Panc1 (cell line): ENCODE measurements around the gene DENND6B.

Experiments used
- POLR2AphosphoS5 ChIP-seq: IDR thresholded peaks from 2 replicates; pipeline ENCODE4 v1.6.1; 2012; ENCODE audit warnings: mild to moderate bottlenecking, low read depth, low read length, moderate library complexity
- SIN3A ChIP-seq: IDR thresholded peaks from 2 replicates; pipeline ENCODE4 v1.6.1; 2012; ENCODE audit warnings: low read depth, mild to moderate bottlenecking, low read length, moderate library complexity, borderline replicate concordance; ENCODE audit not compliant: insufficient read depth
- TCF7L2 ChIP-seq: IDR thresholded peaks from 2 replicates; pipeline ENCODE4 v1.6.1; 2011; ENCODE audit warnings: mild to moderate bottlenecking, low read depth, low read length, inconsistent platforms
- TF ChIP-seq, protein P1 (sequence below): fragments of 450-650 bp; IDR thresholded peaks from 2 replicates; pipeline ENCODE4 v1.5.1; 2017; ENCODE audit warnings: mild to moderate bottlenecking
- TF ChIP-seq, protein P2 (sequence below), 2 experiments: IDR thresholded peaks; 2 replicates each; pipeline ENCODE4 v1.6.1; 2011 to 2012; ENCODE audit warnings: low read depth in 2 of 2, control low read depth in 1 of 2, low read length in 1 of 2, mild to moderate bottlenecking in 1 of 2, moderate library complexity in 1 of 2; ENCODE audit not compliant: insufficient read depth in 1 of 2

DNA sequence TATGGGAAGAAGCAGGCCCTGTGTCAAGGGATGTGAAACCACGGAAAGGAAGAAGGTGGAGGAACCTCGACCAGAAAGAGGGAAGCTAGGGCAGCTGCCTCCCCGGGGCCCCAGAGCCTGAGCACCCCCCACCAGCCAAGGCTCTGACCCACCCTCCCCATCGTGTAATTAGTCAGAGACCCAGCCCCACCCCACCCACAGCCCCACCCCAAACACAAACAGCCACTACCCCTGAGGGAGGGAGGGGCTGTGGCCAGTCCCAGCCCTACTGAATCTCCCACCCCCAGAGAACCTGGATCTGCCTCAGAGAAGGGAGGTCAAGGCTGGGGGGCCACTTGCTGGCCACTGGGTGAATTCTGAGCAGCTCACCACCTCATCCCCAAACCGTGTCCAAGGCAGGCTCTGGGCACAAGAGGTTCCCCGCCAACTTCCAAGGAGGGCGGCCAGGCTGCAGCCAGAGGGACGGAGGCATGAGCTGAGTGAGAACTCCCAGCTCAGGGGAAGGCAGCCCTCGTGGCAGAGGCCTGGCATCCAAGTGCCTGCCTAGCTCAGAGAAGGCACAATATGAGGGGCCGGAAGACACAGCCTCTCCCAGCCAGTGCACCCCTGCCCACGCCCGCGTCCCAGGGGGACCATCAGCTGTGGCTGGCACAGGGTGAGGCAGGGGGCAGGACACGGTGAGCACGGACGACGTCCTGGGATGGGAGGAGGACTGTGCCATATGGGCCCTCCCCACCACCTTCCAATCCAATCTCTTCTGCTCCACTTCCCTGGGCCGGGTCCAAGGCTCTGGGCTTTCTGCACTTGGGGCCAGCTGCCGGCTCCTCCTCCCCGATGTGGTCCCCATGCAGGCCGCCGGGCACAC lies 22.1 kb downstream of the DENND6B start:
- TF ChIP-seq, protein P1, sequence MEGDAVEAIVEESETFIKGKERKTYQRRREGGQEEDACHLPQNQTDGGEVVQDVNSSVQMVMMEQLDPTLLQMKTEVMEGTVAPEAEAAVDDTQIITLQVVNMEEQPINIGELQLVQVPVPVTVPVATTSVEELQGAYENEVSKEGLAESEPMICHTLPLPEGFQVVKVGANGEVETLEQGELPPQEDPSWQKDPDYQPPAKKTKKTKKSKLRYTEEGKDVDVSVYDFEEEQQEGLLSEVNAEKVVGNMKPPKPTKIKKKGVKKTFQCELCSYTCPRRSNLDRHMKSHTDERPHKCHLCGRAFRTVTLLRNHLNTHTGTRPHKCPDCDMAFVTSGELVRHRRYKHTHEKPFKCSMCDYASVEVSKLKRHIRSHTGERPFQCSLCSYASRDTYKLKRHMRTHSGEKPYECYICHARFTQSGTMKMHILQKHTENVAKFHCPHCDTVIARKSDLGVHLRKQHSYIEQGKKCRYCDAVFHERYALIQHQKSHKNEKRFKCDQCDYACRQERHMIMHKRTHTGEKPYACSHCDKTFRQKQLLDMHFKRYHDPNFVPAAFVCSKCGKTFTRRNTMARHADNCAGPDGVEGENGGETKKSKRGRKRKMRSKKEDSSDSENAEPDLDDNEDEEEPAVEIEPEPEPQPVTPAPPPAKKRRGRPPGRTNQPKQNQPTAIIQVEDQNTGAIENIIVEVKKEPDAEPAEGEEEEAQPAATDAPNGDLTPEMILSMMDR: no peak
- no peak for TF ChIP-seq TCF7L2
- TF ChIP-seq, protein P2, sequence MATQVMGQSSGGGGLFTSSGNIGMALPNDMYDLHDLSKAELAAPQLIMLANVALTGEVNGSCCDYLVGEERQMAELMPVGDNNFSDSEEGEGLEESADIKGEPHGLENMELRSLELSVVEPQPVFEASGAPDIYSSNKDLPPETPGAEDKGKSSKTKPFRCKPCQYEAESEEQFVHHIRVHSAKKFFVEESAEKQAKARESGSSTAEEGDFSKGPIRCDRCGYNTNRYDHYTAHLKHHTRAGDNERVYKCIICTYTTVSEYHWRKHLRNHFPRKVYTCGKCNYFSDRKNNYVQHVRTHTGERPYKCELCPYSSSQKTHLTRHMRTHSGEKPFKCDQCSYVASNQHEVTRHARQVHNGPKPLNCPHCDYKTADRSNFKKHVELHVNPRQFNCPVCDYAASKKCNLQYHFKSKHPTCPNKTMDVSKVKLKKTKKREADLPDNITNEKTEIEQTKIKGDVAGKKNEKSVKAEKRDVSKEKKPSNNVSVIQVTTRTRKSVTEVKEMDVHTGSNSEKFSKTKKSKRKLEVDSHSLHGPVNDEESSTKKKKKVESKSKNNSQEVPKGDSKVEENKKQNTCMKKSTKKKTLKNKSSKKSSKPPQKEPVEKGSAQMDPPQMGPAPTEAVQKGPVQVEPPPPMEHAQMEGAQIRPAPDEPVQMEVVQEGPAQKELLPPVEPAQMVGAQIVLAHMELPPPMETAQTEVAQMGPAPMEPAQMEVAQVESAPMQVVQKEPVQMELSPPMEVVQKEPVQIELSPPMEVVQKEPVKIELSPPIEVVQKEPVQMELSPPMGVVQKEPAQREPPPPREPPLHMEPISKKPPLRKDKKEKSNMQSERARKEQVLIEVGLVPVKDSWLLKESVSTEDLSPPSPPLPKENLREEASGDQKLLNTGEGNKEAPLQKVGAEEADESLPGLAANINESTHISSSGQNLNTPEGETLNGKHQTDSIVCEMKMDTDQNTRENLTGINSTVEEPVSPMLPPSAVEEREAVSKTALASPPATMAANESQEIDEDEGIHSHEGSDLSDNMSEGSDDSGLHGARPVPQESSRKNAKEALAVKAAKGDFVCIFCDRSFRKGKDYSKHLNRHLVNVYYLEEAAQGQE (IDR thresholded peaks at IDR 0.05; ENCODE audit: insufficient read depth in 1 of 2, low read depth in 2 of 2, low read length in 1 of 2): no peak
- no peak for TF ChIP-seq POLR2AphosphoS5
- no peak for TF ChIP-seq SIN3A
